ENCODE results near the gene MYOM1.

MYOM1 gene

DNA sequence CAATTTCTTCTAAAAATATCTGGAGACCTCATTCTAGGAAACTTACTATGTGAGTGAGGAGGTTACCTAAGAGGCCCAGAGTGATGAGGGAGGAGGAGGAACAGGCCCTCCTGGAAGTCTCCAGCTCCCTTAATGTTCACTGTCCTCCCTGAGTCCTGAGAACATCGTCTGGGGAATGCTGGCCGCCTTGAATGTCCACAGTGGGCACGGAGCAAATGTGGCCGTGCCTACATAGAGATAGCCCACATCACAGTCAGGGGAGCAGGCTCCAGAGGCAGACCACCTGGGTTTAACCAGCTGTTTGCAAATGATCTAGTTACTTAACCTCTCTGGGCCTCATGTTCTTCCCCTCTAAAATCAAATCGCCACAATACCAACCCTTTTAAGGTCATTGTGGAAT lies 123.8 kb downstream of the MYOM1 start:
- DNase-seq (ENCODE audit: low read depth) = no peak
- TF ChIP-seq, protein P1, sequence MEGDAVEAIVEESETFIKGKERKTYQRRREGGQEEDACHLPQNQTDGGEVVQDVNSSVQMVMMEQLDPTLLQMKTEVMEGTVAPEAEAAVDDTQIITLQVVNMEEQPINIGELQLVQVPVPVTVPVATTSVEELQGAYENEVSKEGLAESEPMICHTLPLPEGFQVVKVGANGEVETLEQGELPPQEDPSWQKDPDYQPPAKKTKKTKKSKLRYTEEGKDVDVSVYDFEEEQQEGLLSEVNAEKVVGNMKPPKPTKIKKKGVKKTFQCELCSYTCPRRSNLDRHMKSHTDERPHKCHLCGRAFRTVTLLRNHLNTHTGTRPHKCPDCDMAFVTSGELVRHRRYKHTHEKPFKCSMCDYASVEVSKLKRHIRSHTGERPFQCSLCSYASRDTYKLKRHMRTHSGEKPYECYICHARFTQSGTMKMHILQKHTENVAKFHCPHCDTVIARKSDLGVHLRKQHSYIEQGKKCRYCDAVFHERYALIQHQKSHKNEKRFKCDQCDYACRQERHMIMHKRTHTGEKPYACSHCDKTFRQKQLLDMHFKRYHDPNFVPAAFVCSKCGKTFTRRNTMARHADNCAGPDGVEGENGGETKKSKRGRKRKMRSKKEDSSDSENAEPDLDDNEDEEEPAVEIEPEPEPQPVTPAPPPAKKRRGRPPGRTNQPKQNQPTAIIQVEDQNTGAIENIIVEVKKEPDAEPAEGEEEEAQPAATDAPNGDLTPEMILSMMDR (IDR thresholded peaks at IDR 0.05; ENCODE audit: control insufficient read depth, extremely low read depth, insufficient read depth) = no peak
- no peak overlapping the region for H3K4me3 ChIP-seq (ENCODE audit: low read depth, low read length)

DNA sequence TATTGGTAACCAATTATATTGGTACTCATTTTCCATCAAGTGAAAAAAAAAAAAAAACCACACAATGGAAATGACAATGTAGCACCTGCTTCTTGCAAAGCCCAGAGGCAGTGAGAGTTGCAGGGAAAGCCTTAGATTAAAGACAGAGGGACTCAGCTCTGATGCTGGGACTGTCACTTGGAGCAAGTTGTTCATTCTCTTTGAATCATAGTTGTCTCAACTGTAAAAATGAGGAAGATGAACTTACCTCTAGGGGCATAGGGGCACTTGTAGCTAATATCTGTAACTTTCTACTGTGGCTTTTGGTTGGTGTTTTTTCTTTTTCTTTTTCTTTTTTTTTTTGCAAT lies 125.5 kb downstream of the MYOM1 start:
- no peak for DNase-seq (ENCODE audit: low read depth)
- H3K4me3 ChIP-seq (ENCODE audit: low read depth, low read length) = no peak overlapping the region
- TF ChIP-seq, protein P1 (IDR thresholded peaks at IDR 0.05; ENCODE audit: control insufficient read depth, extremely low read depth, insufficient read depth) = no peak

DNA sequence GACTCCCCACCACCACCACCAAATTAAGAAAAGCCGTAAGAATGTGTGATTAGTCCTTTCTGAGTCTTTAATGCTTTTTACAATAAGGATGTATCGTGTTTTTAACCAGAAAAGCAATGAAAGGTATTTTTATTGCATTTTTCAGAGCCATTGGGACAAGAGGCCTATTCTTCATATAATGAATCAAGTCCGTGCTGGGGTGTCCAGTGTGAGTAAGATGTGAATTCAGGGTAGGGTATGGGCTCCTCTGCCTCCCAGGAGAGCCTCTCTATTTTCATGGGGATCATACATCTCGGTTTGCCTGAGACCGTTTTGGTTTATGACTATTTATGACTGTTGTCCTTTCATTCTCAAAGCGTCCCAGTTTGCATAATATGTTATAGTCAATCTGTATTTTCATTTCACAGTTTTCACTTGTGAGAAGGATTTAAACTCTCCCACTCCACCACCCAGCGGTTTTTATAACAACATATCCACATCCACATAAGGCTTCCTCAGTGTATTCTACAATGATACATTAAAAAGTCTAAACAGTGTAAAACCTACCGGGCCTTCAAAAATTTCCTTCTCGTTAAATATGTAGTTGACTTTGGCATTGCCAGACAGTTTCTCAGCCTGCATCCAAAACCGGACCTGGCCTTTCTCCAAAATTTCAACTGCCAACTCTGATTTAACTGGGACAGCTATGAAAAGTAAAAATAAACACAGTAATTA lies 126.0 kb downstream of the MYOM1 start:
- peak overlapping the region; percentile 11; the same call in 1 of the 2 replicates for H3K4me3 ChIP-seq (ENCODE audit: low read depth, low read length)
- peak; percentile 97 for DNase-seq (ENCODE audit: low read depth)
- TF ChIP-seq, protein P1 (IDR thresholded peaks at IDR 0.05; ENCODE audit: control insufficient read depth, extremely low read depth, insufficient read depth) = no peak

DNA sequence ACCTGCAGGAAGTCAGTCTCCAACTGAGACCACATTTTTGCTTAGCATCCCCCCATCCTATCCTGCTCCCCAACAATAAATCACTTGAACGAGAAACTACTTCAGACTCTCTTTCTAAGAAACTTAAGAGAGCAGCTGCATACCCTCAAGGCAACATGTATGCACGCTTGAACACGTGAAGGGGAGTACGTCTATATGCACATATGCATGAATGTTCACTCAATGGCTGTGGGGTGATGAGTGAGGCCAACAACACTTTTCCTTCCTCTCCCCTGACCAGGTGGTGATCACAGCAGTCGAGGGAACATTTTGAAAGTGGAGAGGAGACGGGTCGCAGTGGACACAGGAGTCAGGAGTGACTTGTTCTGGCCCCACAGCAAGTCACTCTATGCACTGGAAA lies 127.0 kb downstream of the MYOM1 start:
- TF ChIP-seq, protein P1 (IDR thresholded peaks at IDR 0.05; ENCODE audit: control insufficient read depth, extremely low read depth, insufficient read depth) = no peak
- DNase-seq (ENCODE audit: low read depth) = no peak
- no peak overlapping the region for H3K4me3 ChIP-seq (ENCODE audit: low read depth, low read length)

DNA sequence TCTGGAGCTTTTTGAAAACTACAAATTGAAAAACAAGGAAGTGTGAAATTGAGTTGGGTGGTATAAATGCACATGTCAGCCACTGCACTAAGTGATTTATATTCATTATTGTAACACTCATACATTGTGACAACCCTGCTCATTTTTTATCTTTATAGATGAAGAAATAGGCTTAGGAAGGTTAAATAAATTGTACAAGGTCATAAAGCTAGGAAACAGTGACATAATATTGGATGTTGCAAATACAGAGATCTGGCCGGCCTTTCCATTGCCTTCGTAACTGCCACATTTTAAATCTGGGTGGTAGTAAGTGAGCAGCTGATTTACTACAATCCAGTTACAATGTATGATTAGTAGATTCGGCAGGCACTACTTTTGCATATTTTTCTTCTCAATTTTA lies 130.2 kb downstream of the MYOM1 start:
- no peak for DNase-seq (ENCODE audit: low read depth)
- TF ChIP-seq, protein P1 (IDR thresholded peaks at IDR 0.05; ENCODE audit: control insufficient read depth, extremely low read depth, insufficient read depth) = no peak
- no peak overlapping the region for H3K4me3 ChIP-seq (ENCODE audit: low read depth, low read length)

DNA sequence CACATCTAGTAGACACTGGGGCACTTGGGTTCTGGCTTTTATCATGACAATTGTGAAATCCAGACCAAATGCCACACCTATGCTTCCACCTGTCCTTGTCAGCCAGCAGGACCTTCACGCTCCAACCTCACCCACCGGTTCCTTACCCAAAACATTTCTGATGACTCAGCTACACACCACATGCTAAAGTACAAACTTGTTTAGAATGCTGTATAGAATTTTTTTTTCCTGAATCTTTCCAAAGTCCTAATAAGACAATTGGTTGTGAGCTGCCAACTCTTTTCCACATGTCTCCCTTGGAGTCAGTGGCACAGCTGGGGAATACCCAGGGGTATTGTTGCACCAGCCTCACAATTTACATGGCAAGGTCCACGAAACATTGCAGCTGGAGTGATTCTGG lies 131.3 kb downstream of the MYOM1 start:
- DNase-seq (ENCODE audit: low read depth) = no peak
- no peak overlapping the region for H3K4me3 ChIP-seq (ENCODE audit: low read depth, low read length)
- TF ChIP-seq, protein P1 (IDR thresholded peaks at IDR 0.05; ENCODE audit: control insufficient read depth, extremely low read depth, insufficient read depth) = no peak

DNA sequence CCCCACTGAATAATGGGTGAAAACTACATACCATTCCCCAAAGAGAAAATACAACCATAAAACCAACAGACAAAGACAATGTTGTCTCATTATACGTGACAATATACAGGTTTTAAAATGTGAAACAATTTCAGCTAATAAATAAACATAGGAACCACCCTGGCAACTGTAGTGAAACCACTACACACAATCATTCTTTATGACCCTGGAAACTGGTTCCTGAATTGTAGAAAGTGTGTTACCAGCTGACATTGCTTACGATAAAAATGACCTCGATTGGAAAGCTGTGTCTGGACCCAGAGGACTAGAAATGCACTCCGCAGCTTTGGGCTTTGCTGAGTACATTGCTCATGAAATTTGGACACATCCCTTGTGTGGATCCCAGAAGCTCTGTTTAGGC lies 132.9 kb downstream of the MYOM1 start:
- no peak for DNase-seq (ENCODE audit: low read depth)
- TF ChIP-seq, protein P1 (IDR thresholded peaks at IDR 0.05; ENCODE audit: control insufficient read depth, extremely low read depth, insufficient read depth) = no peak
- H3K4me3 ChIP-seq (ENCODE audit: low read depth, low read length) = no peak overlapping the region
